ENCODE results near the gene TCF21. TPM values are rescaled to one million over a fixed set of nuclear protein-coding genes. Genes with fewer than 3 reads are reported as not detected.

Gene TCF21
- polyA plus RNA-seq, 1 donor from 2014 or later: not detected

DNA sequence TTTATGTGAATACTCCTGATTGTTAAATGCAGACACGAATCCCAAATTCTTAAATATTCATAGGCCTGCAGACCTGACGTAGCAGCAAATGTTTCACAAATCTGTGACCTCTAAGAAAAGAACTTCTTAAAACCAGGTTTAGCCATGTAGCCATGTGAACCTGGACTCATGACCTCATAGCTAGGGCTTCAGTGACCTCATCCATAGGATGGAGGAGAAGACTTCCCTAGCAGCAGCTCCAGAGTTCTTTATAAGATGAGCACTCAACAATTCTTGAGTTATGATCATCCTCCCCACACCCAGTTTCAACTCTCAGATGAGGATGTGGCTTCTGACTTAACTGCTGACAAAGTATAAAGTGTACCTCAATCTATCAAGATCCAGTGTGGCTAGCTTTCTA, 45.8 kb upstream of the TCF21 start:
- H4K20me1 ChIP-seq (ENCODE audit: insufficient read depth): no peaks in the 10 kb centered on the region
- H3K9me3 ChIP-seq (ENCODE audit: low read length): no peaks in the 10 kb centered on the region
- no peaks in the 10 kb centered on the region for H3F3A ChIP-seq (ENCODE audit: insufficient read depth, low read length, poor library complexity, severe bottlenecking)
- H3K9ac ChIP-seq (ENCODE audit: low read length): no peak overlapping the region
- H3K4me3 ChIP-seq (ENCODE audit: low read length): no peak overlapping the region
- no peak overlapping the region for H2AFZ ChIP-seq (ENCODE audit: low read depth, low read length)
- TF ChIP-seq, protein P1, sequence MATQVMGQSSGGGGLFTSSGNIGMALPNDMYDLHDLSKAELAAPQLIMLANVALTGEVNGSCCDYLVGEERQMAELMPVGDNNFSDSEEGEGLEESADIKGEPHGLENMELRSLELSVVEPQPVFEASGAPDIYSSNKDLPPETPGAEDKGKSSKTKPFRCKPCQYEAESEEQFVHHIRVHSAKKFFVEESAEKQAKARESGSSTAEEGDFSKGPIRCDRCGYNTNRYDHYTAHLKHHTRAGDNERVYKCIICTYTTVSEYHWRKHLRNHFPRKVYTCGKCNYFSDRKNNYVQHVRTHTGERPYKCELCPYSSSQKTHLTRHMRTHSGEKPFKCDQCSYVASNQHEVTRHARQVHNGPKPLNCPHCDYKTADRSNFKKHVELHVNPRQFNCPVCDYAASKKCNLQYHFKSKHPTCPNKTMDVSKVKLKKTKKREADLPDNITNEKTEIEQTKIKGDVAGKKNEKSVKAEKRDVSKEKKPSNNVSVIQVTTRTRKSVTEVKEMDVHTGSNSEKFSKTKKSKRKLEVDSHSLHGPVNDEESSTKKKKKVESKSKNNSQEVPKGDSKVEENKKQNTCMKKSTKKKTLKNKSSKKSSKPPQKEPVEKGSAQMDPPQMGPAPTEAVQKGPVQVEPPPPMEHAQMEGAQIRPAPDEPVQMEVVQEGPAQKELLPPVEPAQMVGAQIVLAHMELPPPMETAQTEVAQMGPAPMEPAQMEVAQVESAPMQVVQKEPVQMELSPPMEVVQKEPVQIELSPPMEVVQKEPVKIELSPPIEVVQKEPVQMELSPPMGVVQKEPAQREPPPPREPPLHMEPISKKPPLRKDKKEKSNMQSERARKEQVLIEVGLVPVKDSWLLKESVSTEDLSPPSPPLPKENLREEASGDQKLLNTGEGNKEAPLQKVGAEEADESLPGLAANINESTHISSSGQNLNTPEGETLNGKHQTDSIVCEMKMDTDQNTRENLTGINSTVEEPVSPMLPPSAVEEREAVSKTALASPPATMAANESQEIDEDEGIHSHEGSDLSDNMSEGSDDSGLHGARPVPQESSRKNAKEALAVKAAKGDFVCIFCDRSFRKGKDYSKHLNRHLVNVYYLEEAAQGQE (IDR thresholded peaks at IDR 0.05; ENCODE audit: borderline replicate concordance): no peak
- TF ChIP-seq RAD21 (conservative IDR thresholded peaks at IDR 0.05): no peak
- no peak for TF ChIP-seq POLR2AphosphoS5 (IDR thresholded peaks at IDR 0.05)
- TF ChIP-seq MXI1 (conservative IDR thresholded peaks at IDR 0.05; ENCODE audit: poor library complexity, severe bottlenecking): no peak
- TF ChIP-seq TAF1 (IDR thresholded peaks at IDR 0.05; ENCODE audit: low read depth): no peak
- no peak for TF ChIP-seq EP300 (conservative IDR thresholded peaks at IDR 0.05; ENCODE audit: poor library complexity, severe bottlenecking)
- no peak for TF ChIP-seq SMC3 (conservative IDR thresholded peaks at IDR 0.05; ENCODE audit: poor library complexity)
- no peak for TF ChIP-seq EZH2 (IDR thresholded peaks at IDR 0.05; ENCODE audit: borderline replicate concordance, insufficient read depth, low read length, poor library complexity, severe bottlenecking)
- H3K9me2 ChIP-seq (ENCODE audit: insufficient read depth, low read length): no peaks in the 10 kb centered on the region
- no peak overlapping the region for H3K27ac ChIP-seq (ENCODE audit: low read length)
- no peaks in the 10 kb centered on the region for H3K79me2 ChIP-seq (replicated peaks; ENCODE audit: insufficient read depth, low read length)
- no peak overlapping the region for H3K4me2 ChIP-seq (ENCODE audit: low read length)
- H3K27me3 ChIP-seq (ENCODE audit: insufficient read depth, low read depth, low read length): no peaks in the 10 kb centered on the region
- no peaks in the 10 kb centered on the region for H3K36me3 ChIP-seq (ENCODE audit: insufficient read depth, low read length)

DNA sequence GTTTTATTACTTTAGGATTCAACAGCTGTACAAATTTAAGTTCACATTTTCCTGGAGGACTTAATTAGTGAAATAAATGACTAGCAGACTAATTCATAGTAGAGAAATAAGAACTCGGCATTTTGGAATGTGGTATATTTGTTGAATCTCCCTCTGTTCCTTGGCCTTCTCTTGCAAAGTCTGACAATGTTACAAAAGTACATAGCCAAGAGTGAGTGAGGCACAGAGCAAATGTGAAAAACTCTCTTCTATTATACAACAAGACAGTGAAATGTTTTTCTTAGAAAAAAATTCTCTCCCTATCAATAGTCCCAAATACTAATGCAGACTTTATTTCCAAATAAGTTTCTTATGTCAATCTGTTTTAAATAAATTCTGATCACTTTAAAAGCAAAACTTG, 44.2 kb upstream of the TCF21 start:
- Histone ChIP-seq H3K4me3 (ENCODE audit: low read length) (no peak overlapping the region), H2AFZ (ENCODE audit: low read depth, low read length) (no peak overlapping the region), H4K20me1 (ENCODE audit: insufficient read depth) (no peaks in the 10 kb centered on the region), H3K9me3 (ENCODE audit: low read length) (no peaks in the 10 kb centered on the region), H3K79me2 (replicated peaks; ENCODE audit: insufficient read depth, low read length) (no peaks in the 10 kb centered on the region), H3K4me2 (ENCODE audit: low read length) (no peak overlapping the region), H3K9ac (ENCODE audit: low read length) (no peak overlapping the region), H3F3A (ENCODE audit: insufficient read depth, low read length, poor library complexity, severe bottlenecking) (no peaks in the 10 kb centered on the region), H3K9me2 (ENCODE audit: insufficient read depth, low read length) (no peaks in the 10 kb centered on the region), H3K36me3 (ENCODE audit: insufficient read depth, low read length) (no peaks in the 10 kb centered on the region), H3K27me3 (ENCODE audit: insufficient read depth, low read depth, low read length) (no peaks in the 10 kb centered on the region), H3K27ac (ENCODE audit: low read length) (no peak overlapping the region)
- TF ChIP-seq RAD21 (conservative IDR thresholded peaks at IDR 0.05): no peak
- TF ChIP-seq EP300 (conservative IDR thresholded peaks at IDR 0.05; ENCODE audit: poor library complexity, severe bottlenecking): no peak
- TF ChIP-seq EZH2 (IDR thresholded peaks at IDR 0.05; ENCODE audit: borderline replicate concordance, insufficient read depth, low read length, poor library complexity, severe bottlenecking): no peak
- TF ChIP-seq, protein P1 (IDR thresholded peaks at IDR 0.05; ENCODE audit: borderline replicate concordance): no peak
- TF ChIP-seq, protein P2, sequence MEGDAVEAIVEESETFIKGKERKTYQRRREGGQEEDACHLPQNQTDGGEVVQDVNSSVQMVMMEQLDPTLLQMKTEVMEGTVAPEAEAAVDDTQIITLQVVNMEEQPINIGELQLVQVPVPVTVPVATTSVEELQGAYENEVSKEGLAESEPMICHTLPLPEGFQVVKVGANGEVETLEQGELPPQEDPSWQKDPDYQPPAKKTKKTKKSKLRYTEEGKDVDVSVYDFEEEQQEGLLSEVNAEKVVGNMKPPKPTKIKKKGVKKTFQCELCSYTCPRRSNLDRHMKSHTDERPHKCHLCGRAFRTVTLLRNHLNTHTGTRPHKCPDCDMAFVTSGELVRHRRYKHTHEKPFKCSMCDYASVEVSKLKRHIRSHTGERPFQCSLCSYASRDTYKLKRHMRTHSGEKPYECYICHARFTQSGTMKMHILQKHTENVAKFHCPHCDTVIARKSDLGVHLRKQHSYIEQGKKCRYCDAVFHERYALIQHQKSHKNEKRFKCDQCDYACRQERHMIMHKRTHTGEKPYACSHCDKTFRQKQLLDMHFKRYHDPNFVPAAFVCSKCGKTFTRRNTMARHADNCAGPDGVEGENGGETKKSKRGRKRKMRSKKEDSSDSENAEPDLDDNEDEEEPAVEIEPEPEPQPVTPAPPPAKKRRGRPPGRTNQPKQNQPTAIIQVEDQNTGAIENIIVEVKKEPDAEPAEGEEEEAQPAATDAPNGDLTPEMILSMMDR (IDR thresholded peaks at IDR 0.05; ENCODE audit: poor library complexity, severe bottlenecking): no peak
- no peak for TF ChIP-seq POLR2AphosphoS5 (IDR thresholded peaks at IDR 0.05)
- TF ChIP-seq MXI1 (conservative IDR thresholded peaks at IDR 0.05; ENCODE audit: poor library complexity, severe bottlenecking): no peak
- no peak for TF ChIP-seq SMC3 (conservative IDR thresholded peaks at IDR 0.05; ENCODE audit: poor library complexity)
- TF ChIP-seq TAF1 (IDR thresholded peaks at IDR 0.05; ENCODE audit: low read depth): no peak
